ENCODE data around the gene MMP17.
"Not testable (repeated sequence)": the region's sequence is repeated elsewhere in the genome, so short reads cannot be mapped to it uniquely, and the experiment has no call there.

The MMP17 gene

GRCh38 chr12:131882804-131883520 lies 54.8 kb downstream of the MMP17 start:
- Histone ChIP-seq H3K27me3 (replicated peaks; ENCODE audit: control insufficient read depth, insufficient read depth, low read length) (no peaks in the 10 kb centered on the region; the same call in 1 of the 2 replicates), H3K4me3 (replicated peaks; ENCODE audit: low read depth, low read length) (no peak overlapping the region), H3K36me3 (ENCODE audit: control insufficient read depth, insufficient read depth, low read length) (no peaks in the 10 kb centered on the region)
- TF ChIP-seq CTCF (IDR thresholded peaks at IDR 0.05; ENCODE audit: insufficient read depth, low read length, poor library complexity, severe bottlenecking): no peak
- DNase-seq (ENCODE audit: extremely low read depth, insufficient read length): no peak

DNA sequence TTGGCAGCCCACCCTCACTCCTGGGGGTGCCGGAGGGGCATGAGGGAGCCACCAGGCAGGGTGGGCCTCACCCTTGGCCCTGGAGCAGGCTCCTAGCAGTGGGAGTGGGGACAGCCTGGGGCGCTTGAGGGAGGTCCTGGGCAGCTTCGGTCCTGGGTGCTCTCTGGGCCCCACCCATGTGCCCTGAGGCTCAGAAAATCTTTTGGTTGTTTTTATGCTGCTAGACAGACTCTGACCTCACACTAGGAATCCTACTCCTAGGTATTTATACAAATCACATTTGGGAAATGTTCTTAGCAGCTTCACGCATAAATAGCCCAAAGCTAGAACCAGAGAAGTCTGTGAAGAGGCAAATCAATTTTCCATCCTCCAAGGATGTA lies 55.3 kb downstream of the MMP17 start:
- Histone ChIP-seq H3K36me3 (ENCODE audit: control insufficient read depth, insufficient read depth, low read length) (no peaks in the 10 kb centered on the region), H3K27me3 (replicated peaks; ENCODE audit: control insufficient read depth, insufficient read depth, low read length) (no peaks in the 10 kb centered on the region; the same call in 1 of the 2 replicates), H3K4me3 (replicated peaks; ENCODE audit: low read depth, low read length) (no peak overlapping the region)
- no peak for DNase-seq (ENCODE audit: extremely low read depth, insufficient read length)
- TF ChIP-seq CTCF (IDR thresholded peaks at IDR 0.05; ENCODE audit: insufficient read depth, low read length, poor library complexity, severe bottlenecking): no peak

GRCh38 chr12:131885076-131885475 lies 56.9 kb downstream of the MMP17 start:
- not testable (repeated sequence) for H3K27me3 ChIP-seq (replicated peaks; ENCODE audit: control insufficient read depth, insufficient read depth, low read length); DNase-seq (ENCODE audit: extremely low read depth, insufficient read length); H3K4me3 ChIP-seq (replicated peaks; ENCODE audit: low read depth, low read length); H3K36me3 ChIP-seq (ENCODE audit: control insufficient read depth, insufficient read depth, low read length)

- Histone ChIP-seq H3K27me3 (replicated peaks; ENCODE audit: control insufficient read depth, insufficient read depth, low read length) (no peaks in the 10 kb centered on the region; the same call in 1 of the 2 replicates), H3K36me3 (ENCODE audit: control insufficient read depth, insufficient read depth, low read length) (no peaks in the 10 kb centered on the region), H3K4me3 (replicated peaks; ENCODE audit: low read depth, low read length) (no peak overlapping the region)
- DNase-seq (ENCODE audit: extremely low read depth, insufficient read length): no peak
- no peak for TF ChIP-seq CTCF (IDR thresholded peaks at IDR 0.05; ENCODE audit: insufficient read depth, low read length, poor library complexity, severe bottlenecking)
Measured at GRCh38 chr12:131885543-131886057, 57.4 kb downstream of the MMP17 start.

DNA sequence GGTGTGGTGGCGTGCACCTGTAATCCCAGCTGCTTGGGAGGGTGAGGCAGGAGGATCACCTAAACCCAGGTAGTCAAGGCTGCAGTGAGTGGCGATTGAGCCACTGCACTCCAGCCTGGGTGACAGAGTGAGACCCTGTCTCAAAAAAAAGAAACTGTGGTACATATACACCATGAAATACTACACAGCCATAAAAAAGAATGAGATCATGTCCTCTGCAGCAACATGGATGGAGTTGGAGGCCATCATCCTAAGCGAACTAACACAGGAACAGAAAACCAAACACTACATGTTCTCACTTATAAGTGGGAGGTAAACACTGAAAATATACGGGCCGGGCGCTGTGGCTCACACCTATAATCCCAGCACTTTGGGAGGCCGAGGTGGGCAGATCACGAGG lies 63.5 kb downstream of the MMP17 start:
- H3K36me3 ChIP-seq (ENCODE audit: control insufficient read depth, insufficient read depth, low read length); DNase-seq (ENCODE audit: extremely low read depth, insufficient read length); H3K27me3 ChIP-seq (replicated peaks; ENCODE audit: control insufficient read depth, insufficient read depth, low read length); H3K4me3 ChIP-seq (replicated peaks; ENCODE audit: low read depth, low read length): not testable (repeated sequence)

DNA sequence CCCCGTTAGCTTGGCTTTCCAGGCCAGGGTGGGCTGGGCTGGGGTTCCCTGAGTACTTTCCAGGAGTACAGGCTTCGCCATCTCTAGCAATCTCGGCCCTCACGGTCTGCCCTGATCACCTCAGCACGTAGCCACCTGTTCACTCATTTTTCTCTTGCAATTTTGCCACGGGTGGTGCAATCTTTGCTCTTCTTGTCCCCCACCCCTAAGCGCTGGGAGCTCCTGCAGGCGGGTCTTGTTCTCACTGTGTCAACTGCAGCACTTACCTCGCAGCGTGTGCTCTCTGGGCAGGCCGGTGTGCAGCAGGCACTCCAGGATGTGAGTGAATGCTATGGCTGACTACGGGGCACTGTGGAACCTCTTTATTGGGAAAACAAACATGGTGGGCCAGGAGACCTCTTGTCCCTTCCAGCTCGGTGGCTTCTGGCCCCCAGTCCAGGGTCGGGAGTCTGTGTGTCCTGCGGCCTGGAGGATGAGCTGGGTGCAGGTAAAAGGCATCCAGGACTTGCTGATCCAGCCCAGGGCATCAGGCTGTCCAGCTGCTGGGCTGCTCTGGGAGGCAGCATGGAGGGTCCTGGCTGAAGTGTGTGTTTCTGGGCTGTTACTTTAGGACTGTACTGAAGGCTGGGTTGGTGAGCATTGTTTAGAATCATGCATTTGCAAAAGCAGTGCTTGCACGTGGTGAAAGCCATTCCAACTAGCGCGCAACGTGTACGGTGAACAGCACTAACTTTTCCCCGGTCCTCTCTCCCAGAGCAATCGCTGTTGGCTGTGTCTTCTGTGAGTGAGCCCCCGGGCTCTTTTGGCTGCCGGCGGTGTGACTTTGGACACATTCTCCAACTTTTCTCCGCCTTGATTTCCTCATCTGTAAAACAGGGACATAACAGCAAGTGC lies 64.8 kb downstream of the MMP17 start:
- 0 out of 2 replicates have a peak, but pooled peaks cover 2% of the 10 kb centered on the region for H3K36me3 ChIP-seq (ENCODE audit: control insufficient read depth, insufficient read depth, low read length)
- TF ChIP-seq CTCF (IDR thresholded peaks at IDR 0.05; ENCODE audit: insufficient read depth, low read length, poor library complexity, severe bottlenecking): no peak
- H3K27me3 ChIP-seq (replicated peaks; ENCODE audit: control insufficient read depth, insufficient read depth, low read length): no peaks in the 10 kb centered on the region; the same call in 1 of the 2 replicates
- H3K4me3 ChIP-seq (replicated peaks; ENCODE audit: low read depth, low read length): no peak overlapping the region
- no peak for DNase-seq (ENCODE audit: extremely low read depth, insufficient read length)
